ENCODE data around the gene PDSS2.
"Not testable (repeated sequence)": the region's sequence is repeated elsewhere in the genome, so short reads cannot be mapped to it uniquely, and the experiment has no call there.

Gene PDSS2

GRCh38 chr6:107205058-107205998, 254.0 kb downstream of the PDSS2 start:
- DNase-seq, result no peak
- Histone ChIP-seq H3K27me3 (ENCODE audit: insufficient read depth, low read depth, severe bottlenecking) (no peaks in the 10 kb centered on the region), H3K9me3 (ENCODE audit: severe bottlenecking) (peaks cover 2% of the 10 kb centered on the region), H3K4me3 (ENCODE audit: low read depth, low read length) (no peak overlapping the region), H3K27ac (no peak overlapping the region), H3K36me3 (no peaks in the 10 kb centered on the region)
- TF ChIP-seq, protein P1, sequence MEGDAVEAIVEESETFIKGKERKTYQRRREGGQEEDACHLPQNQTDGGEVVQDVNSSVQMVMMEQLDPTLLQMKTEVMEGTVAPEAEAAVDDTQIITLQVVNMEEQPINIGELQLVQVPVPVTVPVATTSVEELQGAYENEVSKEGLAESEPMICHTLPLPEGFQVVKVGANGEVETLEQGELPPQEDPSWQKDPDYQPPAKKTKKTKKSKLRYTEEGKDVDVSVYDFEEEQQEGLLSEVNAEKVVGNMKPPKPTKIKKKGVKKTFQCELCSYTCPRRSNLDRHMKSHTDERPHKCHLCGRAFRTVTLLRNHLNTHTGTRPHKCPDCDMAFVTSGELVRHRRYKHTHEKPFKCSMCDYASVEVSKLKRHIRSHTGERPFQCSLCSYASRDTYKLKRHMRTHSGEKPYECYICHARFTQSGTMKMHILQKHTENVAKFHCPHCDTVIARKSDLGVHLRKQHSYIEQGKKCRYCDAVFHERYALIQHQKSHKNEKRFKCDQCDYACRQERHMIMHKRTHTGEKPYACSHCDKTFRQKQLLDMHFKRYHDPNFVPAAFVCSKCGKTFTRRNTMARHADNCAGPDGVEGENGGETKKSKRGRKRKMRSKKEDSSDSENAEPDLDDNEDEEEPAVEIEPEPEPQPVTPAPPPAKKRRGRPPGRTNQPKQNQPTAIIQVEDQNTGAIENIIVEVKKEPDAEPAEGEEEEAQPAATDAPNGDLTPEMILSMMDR (IDR thresholded peaks at IDR 0.05; ENCODE audit: low read depth, low read length), result no peak

GRCh38 chr6:107202876-107203468, 256.4 kb downstream of the PDSS2 start:
- TF ChIP-seq, protein P1 (IDR thresholded peaks at IDR 0.05; ENCODE audit: low read depth, low read length), result no peak

DNA sequence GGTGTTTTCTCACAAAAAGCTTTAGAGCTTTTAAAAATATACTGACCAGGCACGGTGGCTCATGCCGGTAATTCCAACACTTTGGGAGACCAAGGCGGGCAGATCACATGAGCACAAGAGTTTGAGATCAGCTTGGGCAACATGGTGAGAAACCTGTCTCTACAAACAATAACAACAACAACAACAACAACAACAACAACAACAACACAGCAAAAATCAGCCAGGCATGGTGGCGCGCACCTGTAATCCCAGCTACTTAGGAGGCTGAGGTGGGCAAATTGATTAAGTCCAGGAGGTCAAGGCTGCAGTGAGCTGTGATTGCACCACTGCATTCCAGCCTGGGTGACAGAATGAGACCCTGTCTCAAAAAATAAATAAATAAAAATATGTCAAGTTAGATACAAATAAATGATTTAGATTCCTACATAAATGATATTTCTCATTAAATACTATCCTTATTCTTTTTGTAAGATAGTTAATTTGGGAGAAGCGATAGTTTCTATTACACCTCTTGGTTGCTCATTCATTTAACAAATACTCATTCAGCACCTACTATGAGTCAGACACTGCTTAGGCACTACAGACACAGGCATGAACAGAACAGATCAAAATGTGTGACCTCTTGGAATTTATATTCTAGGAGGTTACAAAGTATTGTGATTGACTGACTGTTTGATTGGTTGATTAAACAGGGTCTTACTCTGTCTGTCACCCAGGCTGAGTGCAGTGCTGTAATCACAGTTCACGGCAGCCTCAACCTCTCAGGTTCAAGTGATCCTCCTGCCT, 260.5 kb downstream of the PDSS2 start:
- H3K27me3 ChIP-seq (ENCODE audit: insufficient read depth, low read depth, severe bottlenecking), result no peaks in the 10 kb centered on the region
- no peak overlapping the region for H3K27ac ChIP-seq
- no peaks in the 10 kb centered on the region for H3K36me3 ChIP-seq
- TF ChIP-seq, protein P1 (IDR thresholded peaks at IDR 0.05; ENCODE audit: low read depth, low read length), result no peak
- H3K4me3 ChIP-seq (ENCODE audit: low read depth, low read length), result no peak overlapping the region
- H3K9me3 ChIP-seq (ENCODE audit: severe bottlenecking), result no peaks in the 10 kb centered on the region
- no peak for DNase-seq

More at GRCh38 chr6:107202876-107203468, 256.4 kb downstream of the PDSS2 start:
- H3K27me3 ChIP-seq (ENCODE audit: insufficient read depth, low read depth, severe bottlenecking), result no peaks in the 10 kb centered on the region
- H3K27ac ChIP-seq, result no peak overlapping the region
- H3K36me3 ChIP-seq, result no peaks in the 10 kb centered on the region
- H3K9me3 ChIP-seq (ENCODE audit: severe bottlenecking), result peaks cover 2% of the 10 kb centered on the region
- DNase-seq, result no peak
- H3K4me3 ChIP-seq (ENCODE audit: low read depth, low read length), result no peak overlapping the region

DNA sequence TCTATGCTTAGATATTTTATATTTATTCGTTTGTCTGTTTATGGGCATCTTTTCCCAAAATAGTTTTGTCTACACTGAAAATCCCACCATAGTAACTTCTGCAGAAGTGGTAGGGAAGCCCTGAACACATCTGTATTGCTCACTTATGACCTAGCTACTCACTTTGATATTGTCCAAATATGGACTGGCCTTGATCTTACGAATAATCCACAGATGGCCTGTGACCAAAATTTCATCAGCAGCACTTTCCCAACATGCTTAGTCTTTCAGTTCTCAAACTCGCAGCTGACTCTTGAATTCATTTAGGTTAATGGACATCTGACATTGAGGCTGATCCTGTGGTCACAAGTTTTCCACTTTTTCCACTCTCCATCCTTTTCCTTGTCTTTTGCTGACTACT, 263.2 kb downstream of the PDSS2 start:
- Histone ChIP-seq H3K27ac (no peak overlapping the region), H3K27me3 (ENCODE audit: insufficient read depth, low read depth, severe bottlenecking) (no peaks in the 10 kb centered on the region), H3K36me3 (no peaks in the 10 kb centered on the region), H3K4me3 (ENCODE audit: low read depth, low read length) (no peak overlapping the region), H3K9me3 (ENCODE audit: severe bottlenecking) (no peaks in the 10 kb centered on the region)
- no peak for DNase-seq
- TF ChIP-seq, protein P1 (IDR thresholded peaks at IDR 0.05; ENCODE audit: low read depth, low read length), result no peak

DNA sequence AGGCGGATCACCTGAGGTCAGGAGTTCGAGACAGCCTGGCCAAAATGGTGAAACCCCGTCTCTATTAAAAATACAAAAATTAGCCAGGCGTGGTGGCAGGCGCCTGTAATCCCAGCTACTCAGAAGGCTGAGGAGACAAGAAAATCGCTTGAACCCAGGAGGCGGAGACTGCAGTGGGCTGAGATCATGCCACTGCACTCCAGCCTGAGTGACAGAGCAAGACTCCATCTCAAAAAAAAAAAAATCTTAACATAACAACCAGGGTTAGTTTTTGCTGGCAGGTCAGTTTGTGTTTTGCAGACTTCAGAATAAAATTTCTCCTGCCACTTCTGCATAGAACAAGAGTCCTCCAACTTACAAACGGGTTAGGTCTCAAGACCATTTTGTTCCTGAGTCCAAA, 264.6 kb downstream of the PDSS2 start:
- H3K27me3 ChIP-seq (ENCODE audit: insufficient read depth, low read depth, severe bottlenecking); DNase-seq; H3K27ac ChIP-seq; H3K9me3 ChIP-seq (ENCODE audit: severe bottlenecking); H3K36me3 ChIP-seq; H3K4me3 ChIP-seq (ENCODE audit: low read depth, low read length): not testable (repeated sequence)

DNA sequence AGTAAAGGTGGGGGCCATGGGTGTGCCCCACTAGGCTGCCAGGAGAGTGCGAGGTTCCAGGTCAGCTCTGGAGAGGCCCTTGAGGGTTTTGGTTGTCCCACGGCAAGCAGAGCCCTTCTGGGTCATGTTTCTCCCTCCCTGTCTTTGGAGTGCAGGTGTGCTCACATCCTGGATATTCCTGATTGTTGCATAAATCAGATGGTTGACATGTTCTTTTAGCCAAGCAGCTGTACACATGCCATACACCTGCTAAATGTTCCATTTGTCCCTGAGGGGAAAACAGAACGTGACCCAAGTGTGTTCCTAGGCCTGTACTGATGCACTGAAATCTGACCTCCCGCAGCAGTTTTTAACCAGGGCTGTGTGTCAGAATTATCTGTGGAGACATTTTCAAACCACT, 266.5 kb downstream of the PDSS2 start:
- H3K27ac ChIP-seq, result no peak overlapping the region
- no peak overlapping the region for H3K4me3 ChIP-seq (ENCODE audit: low read depth, low read length)
- TF ChIP-seq, protein P1 (IDR thresholded peaks at IDR 0.05; ENCODE audit: low read depth, low read length), result no peak
- H3K27me3 ChIP-seq (ENCODE audit: insufficient read depth, low read depth, severe bottlenecking), result no peaks in the 10 kb centered on the region
- DNase-seq, result no peak
- H3K9me3 ChIP-seq (ENCODE audit: severe bottlenecking), result no peaks in the 10 kb centered on the region
- H3K36me3 ChIP-seq, result no peaks in the 10 kb centered on the region

Measured in WERI-Rb-1 (cell line).